ENCODE data around the gene TNFRSF8.

The TNFRSF8 gene

GRCh38 chr1:12019858-12020509 is 43.1 kb upstream of the TNFRSF8 start:
- Mint-ChIP-seq H3K4me1 (peaks cover 6% of the 10 kb centered on the region), H3K27me3 (ENCODE audit: low read depth, poor library complexity) (peaks cover 2% of the 10 kb centered on the region), H3K4me3 (peak overlapping the region; percentile 87), H3K9me3 (no peaks in the 10 kb centered on the region), H3K36me3 (ENCODE audit: low read depth) (peaks cover 21% of the 10 kb centered on the region), H3K27ac (peak overlapping the region; percentile 88)
- no peak for DNase-seq
- no peak for TF ChIP-seq CTCF (IDR thresholded peaks at IDR 0.05)

GRCh38 chr1:12021616-12022015 is 41.5 kb upstream of the TNFRSF8 start:
- peaks cover 34% of the 10 kb centered on the region for H3K36me3 Mint-ChIP-seq (ENCODE audit: low read depth)
- H3K27me3 Mint-ChIP-seq (ENCODE audit: low read depth, poor library complexity), result peaks cover 7% of the 10 kb centered on the region
- H3K4me1 Mint-ChIP-seq, result peaks cover 6% of the 10 kb centered on the region
- no peak for TF ChIP-seq CTCF (IDR thresholded peaks at IDR 0.05)
- no peaks in the 10 kb centered on the region for H3K9me3 Mint-ChIP-seq
- H3K4me3 Mint-ChIP-seq, result no peak overlapping the region
- no peak overlapping the region for H3K27ac Mint-ChIP-seq
- no peak for DNase-seq

GRCh38 chr1:12022036-12022435 is 41.1 kb upstream of the TNFRSF8 start:
- no peak for TF ChIP-seq CTCF (IDR thresholded peaks at IDR 0.05)
- peaks cover 38% of the 10 kb centered on the region for H3K36me3 Mint-ChIP-seq (ENCODE audit: low read depth)
- H3K9me3 Mint-ChIP-seq, result no peaks in the 10 kb centered on the region
- H3K4me1 Mint-ChIP-seq, result peaks cover 6% of the 10 kb centered on the region
- H3K27me3 Mint-ChIP-seq (ENCODE audit: low read depth, poor library complexity), result peaks cover 7% of the 10 kb centered on the region
- no peak for DNase-seq
- H3K27ac Mint-ChIP-seq, result no peak overlapping the region
- no peak overlapping the region for H3K4me3 Mint-ChIP-seq

GRCh38 chr1:12026586-12026985 is 36.5 kb upstream of the TNFRSF8 start:
- Mint-ChIP-seq H3K27me3 (ENCODE audit: low read depth, poor library complexity) (peaks cover 5% of the 10 kb centered on the region), H3K27ac (peak overlapping the region; percentile 62), H3K36me3 (ENCODE audit: low read depth) (peaks cover 51% of the 10 kb centered on the region), H3K9me3 (no peaks in the 10 kb centered on the region), H3K4me3 (no peak overlapping the region), H3K4me1 (no peaks in the 10 kb centered on the region)
- TF ChIP-seq CTCF (IDR thresholded peaks at IDR 0.05), result no peak
- no peak for DNase-seq

DNA sequence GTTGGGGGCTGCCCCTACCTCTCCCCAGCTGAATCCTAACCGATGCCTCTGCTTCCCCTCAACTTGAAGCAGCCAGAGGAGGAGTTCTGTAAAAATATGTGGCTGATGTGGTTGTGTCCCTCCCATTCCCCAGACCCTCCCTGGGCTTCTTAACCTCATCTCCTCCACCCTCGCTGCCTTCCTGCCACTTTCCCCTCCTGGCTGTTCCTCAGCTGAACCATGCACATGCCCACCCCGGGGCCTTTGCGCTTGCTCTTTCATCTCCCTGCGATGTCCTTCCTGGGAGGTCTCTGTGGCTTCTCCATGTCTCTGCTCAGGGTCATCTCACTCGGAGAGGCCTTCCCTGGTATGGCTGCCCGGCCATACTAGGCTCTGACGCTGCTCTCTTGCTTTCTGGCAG is 34.9 kb upstream of the TNFRSF8 start:
- DNase-seq, result no peak
- TF ChIP-seq CTCF (IDR thresholded peaks at IDR 0.05), result no peak
- Mint-ChIP-seq H3K4me3 (no peak overlapping the region), H3K27me3 (ENCODE audit: low read depth, poor library complexity) (peaks cover 5% of the 10 kb centered on the region), H3K36me3 (ENCODE audit: low read depth) (peaks cover 43% of the 10 kb centered on the region), H3K27ac (peak overlapping the region; percentile 96), H3K9me3 (no peaks in the 10 kb centered on the region), H3K4me1 (peaks cover 5% of the 10 kb centered on the region)

GRCh38 chr1:12028957-12029511 is 34.1 kb upstream of the TNFRSF8 start:
- Mint-ChIP-seq H3K4me1 (peaks cover 5% of the 10 kb centered on the region), H3K27me3 (ENCODE audit: low read depth, poor library complexity) (peaks cover 5% of the 10 kb centered on the region), H3K4me3 (no peak overlapping the region), H3K27ac (no peak overlapping the region), H3K9me3 (no peaks in the 10 kb centered on the region), H3K36me3 (ENCODE audit: low read depth) (peaks cover 40% of the 10 kb centered on the region)
- no peak for TF ChIP-seq CTCF (IDR thresholded peaks at IDR 0.05)
- no peak for DNase-seq
